NT2/D1 (cell line): ENCODE results near the gene MACIR.
"Not testable (repeated sequence)": the region's sequence is repeated elsewhere in the genome, so short reads cannot be mapped to it uniquely, and the experiment has no call there.

Experiments used
- DNase-seq: peaks from one replicate; pipeline ENCODE4 v3.0.0-alpha.2; 2011; ENCODE audit warnings: low read depth, low spot score
- H3K27me3 ChIP-seq: 2 replicates; pipeline ENCODE4 v1.6.0; 2011; ENCODE audit warnings: mild to moderate bottlenecking; ENCODE audit not compliant: insufficient read length, insufficient read depth
- H3K36me3 ChIP-seq: 2 replicates; pipeline ENCODE4 v1.6.1; 2011; ENCODE audit warnings: mild to moderate bottlenecking, low read length, mixed read lengths; ENCODE audit not compliant: insufficient read depth, insufficient read length
- H3K4me1 ChIP-seq: 2 replicates; pipeline ENCODE4 v1.5.1; 2011; ENCODE audit not compliant: insufficient read depth, insufficient read length
- H3K4me3 ChIP-seq: 2 replicates; pipeline ENCODE4 v1.5.1; 2011; ENCODE audit warnings: low read depth; ENCODE audit not compliant: insufficient read length
- H3K9ac ChIP-seq: 2 replicates; pipeline ENCODE4 v1.6.0; 2011; ENCODE audit warnings: low read depth; ENCODE audit not compliant: insufficient read length
- H3K9me3 ChIP-seq: 2 replicates; pipeline ENCODE4 v1.5.1; 2011; ENCODE audit warnings: mild to moderate bottlenecking, low read length; ENCODE audit not compliant: insufficient read depth
- SUZ12 ChIP-seq: IDR thresholded peaks from 2 replicates; pipeline ENCODE4 v1.6.1; 2011; ENCODE audit not compliant: insufficient read length, insufficient read depth; ENCODE audit errors: extremely low read depth
- YY1 ChIP-seq: IDR thresholded peaks from 2 replicates; pipeline ENCODE4 v1.6.1; 2011; ENCODE audit not compliant: insufficient read length, insufficient read depth
- ZNF274 ChIP-seq: IDR thresholded peaks from 2 replicates; pipeline ENCODE4 v1.6.1; 2011; ENCODE audit warnings: mild to moderate bottlenecking, low read depth, low read length

Gene MACIR

GRCh38 chr5:103218164-103218563 is 40.4 kb upstream of the MACIR start:
- no peak for DNase-seq

GRCh38 chr5:103219074-103219473 is 39.5 kb upstream of the MACIR start:
- not testable (repeated sequence) for DNase-seq, H3K27me3 ChIP-seq, H3K4me3 ChIP-seq, H3K4me1 ChIP-seq, H3K9ac ChIP-seq, H3K36me3 ChIP-seq, H3K9me3 ChIP-seq

More at GRCh38 chr5:103218164-103218563, 40.4 kb upstream of the MACIR start:
- Histone ChIP-seq H3K9ac (no peak overlapping the region), H3K9me3 (no peaks in the 10 kb centered on the region), H3K4me3 (no peak overlapping the region), H3K27me3 (no peaks in the 10 kb centered on the region), H3K4me1 (no peaks in the 10 kb centered on the region), H3K36me3 (no peaks in the 10 kb centered on the region)
- TF ChIP-seq YY1 (no peak), SUZ12 (no peak), ZNF274 (no peak)

GRCh38 chr5:103223031-103223955 is 35.3 kb upstream of the MACIR start:
- Histone ChIP-seq H3K4me3 (no peak overlapping the region), H3K9ac (no peak overlapping the region), H3K9me3 (no peaks in the 10 kb centered on the region), H3K27me3 (no peaks in the 10 kb centered on the region), H3K36me3 (no peaks in the 10 kb centered on the region), H3K4me1 (peaks cover 2% of the 10 kb centered on the region)
- DNase-seq: no peak
- TF ChIP-seq SUZ12: no peak
- no peak for TF ChIP-seq ZNF274
- no peak for TF ChIP-seq YY1

- H3K9me3 ChIP-seq: no peaks in the 10 kb centered on the region
- no peaks in the 10 kb centered on the region for H3K36me3 ChIP-seq
- TF ChIP-seq ZNF274: no peak
- TF ChIP-seq SUZ12: no peak
- TF ChIP-seq YY1: no peak
- H3K27me3 ChIP-seq: no peaks in the 10 kb centered on the region
- no peak overlapping the region for H3K4me3 ChIP-seq
- H3K4me1 ChIP-seq: peaks cover 2% of the 10 kb centered on the region
- H3K9ac ChIP-seq: no peak overlapping the region
- peak; percentile 43 for DNase-seq
Measured at GRCh38 chr5:103224118-103224893, 34.3 kb upstream of the MACIR start.

- TF ChIP-seq YY1 (no peak), ZNF274 (no peak), SUZ12 (no peak)
- no peaks in the 10 kb centered on the region for H3K9me3 ChIP-seq
- no peak for DNase-seq
- no peaks in the 10 kb centered on the region for H3K36me3 ChIP-seq
- H3K4me1 ChIP-seq: peaks cover 2% of the 10 kb centered on the region
- H3K9ac ChIP-seq: no peak overlapping the region
- H3K4me3 ChIP-seq: no peak overlapping the region
- no peaks in the 10 kb centered on the region for H3K27me3 ChIP-seq
Measured at GRCh38 chr5:103224894-103225246, 33.7 kb upstream of the MACIR start.

- Histone ChIP-seq H3K4me3 (no peak overlapping the region), H3K9ac (no peak overlapping the region), H3K9me3 (no peaks in the 10 kb centered on the region), H3K36me3 (no peaks in the 10 kb centered on the region), H3K27me3 (no peaks in the 10 kb centered on the region), H3K4me1 (peaks cover 2% of the 10 kb centered on the region)
- TF ChIP-seq ZNF274 (no peak), YY1 (no peak), SUZ12 (no peak)
- no peak for DNase-seq
Measured at GRCh38 chr5:103228061-103228460, 30.5 kb upstream of the MACIR start.

- no peaks in the 10 kb centered on the region for H3K36me3 ChIP-seq
- no peaks in the 10 kb centered on the region for H3K27me3 ChIP-seq
- H3K4me3 ChIP-seq: no peak overlapping the region
- TF ChIP-seq SUZ12: no peak
- TF ChIP-seq YY1: no peak
- no peak for TF ChIP-seq ZNF274
- no peaks in the 10 kb centered on the region for H3K9me3 ChIP-seq
- no peak overlapping the region for H3K9ac ChIP-seq
- no peak for DNase-seq
- peaks cover 2% of the 10 kb centered on the region for H3K4me1 ChIP-seq
Measured at GRCh38 chr5:103228588-103228987, 30.0 kb upstream of the MACIR start.
